Choroid plexus epithelial cell (primary cell): ENCODE measurements around the gene NR5A2.

Source experiments
- DNase-seq: peaks from one replicate; pipeline ENCODE4 v3.0.0-alpha.2; 2010; ENCODE audit warnings: low read depth
- H3K4me3 ChIP-seq: 2 replicates; pipeline ENCODE4 v1.5.1; 2011; ENCODE audit warnings: low read depth, mild to moderate bottlenecking, control low read depth, low read length, moderate library complexity
- CTCF ChIP-seq: conservative IDR thresholded peaks from 2 replicates; pipeline ENCODE4 v1.5.1; 2011; ENCODE audit warnings: low read depth, mild to moderate bottlenecking, control low read depth, inconsistent platforms, low read length, moderate library complexity

Gene NR5A2

GRCh38 chr1:200116324-200116723 lies 88.8 kb downstream of the NR5A2 start:
- DNase-seq, result no peak
- TF ChIP-seq CTCF, result no peak
- H3K4me3 ChIP-seq, result no peak overlapping the region

- no peak overlapping the region for H3K4me3 ChIP-seq
- DNase-seq, result no peak
- no peak for TF ChIP-seq CTCF
These were observed 91.4 kb downstream of the NR5A2 start for GRCh38 chr1:200118779-200119505.

GRCh38 chr1:200121421-200121820 lies 93.9 kb downstream of the NR5A2 start:
- no peak for DNase-seq
- no peak for TF ChIP-seq CTCF

GRCh38 chr1:200124309-200124708 lies 96.8 kb downstream of the NR5A2 start:
- DNase-seq, result no peak
- TF ChIP-seq CTCF, result no peak
- no peak overlapping the region for H3K4me3 ChIP-seq

More at GRCh38 chr1:200121421-200121820, 93.9 kb downstream of the NR5A2 start:
- H3K4me3 ChIP-seq, result no peak overlapping the region

GRCh38 chr1:200128081-200128480 lies 100.6 kb downstream of the NR5A2 start:
- TF ChIP-seq CTCF, result no peak
- no peak for DNase-seq
- no peak overlapping the region for H3K4me3 ChIP-seq

- TF ChIP-seq CTCF, result no peak
- no peak overlapping the region for H3K4me3 ChIP-seq
- DNase-seq, result no peak
These were observed 101.7 kb downstream of the NR5A2 start for GRCh38 chr1:200128944-200129879.

- peak; percentile 17 for DNase-seq
- TF ChIP-seq CTCF, result no peak
- H3K4me3 ChIP-seq, result no peak overlapping the region
These were observed 103.0 kb downstream of the NR5A2 start for GRCh38 chr1:200130552-200130951.
